Loucy (cell line): ENCODE results near the gene SIX4.

Source experiments
- EZH2phosphoT487 ChIP-seq: fragments of 200-600 bp; IDR thresholded peaks from 2 replicates; pipeline ENCODE4 v1.6.1; 2018; ENCODE audit warnings: antibody characterized with exemption, mild to moderate bottlenecking, moderate library complexity, borderline replicate concordance
- TF ChIP-seq, protein P1 (sequence below): fragments of 200-600 bp; sonication (generic); conservative IDR thresholded peaks from 2 replicates; pipeline ENCODE4 v1.5.1; 2014; ENCODE audit warnings: mild to moderate bottlenecking, antibody characterized with exemption, low read length

DNA sequence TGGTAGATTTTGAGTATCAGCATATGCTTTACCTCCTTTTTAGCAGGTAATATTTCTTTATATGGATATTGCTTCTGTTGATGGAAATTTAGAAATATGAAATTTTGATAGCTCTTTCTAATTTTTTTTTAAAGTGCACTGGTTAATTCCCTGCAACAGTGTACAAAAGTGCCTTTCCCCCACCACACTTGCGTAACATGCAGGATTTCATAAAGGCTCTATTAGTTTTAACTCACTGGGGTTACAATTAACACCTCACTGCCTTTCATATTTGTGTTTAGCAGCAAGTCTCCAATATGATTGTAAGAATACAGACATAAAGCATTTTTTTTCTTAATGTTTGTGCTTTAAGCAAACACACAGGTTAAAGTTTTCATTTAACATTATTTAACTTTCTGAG, 36.1 kb upstream of the SIX4 start:
- TF ChIP-seq, protein P1, sequence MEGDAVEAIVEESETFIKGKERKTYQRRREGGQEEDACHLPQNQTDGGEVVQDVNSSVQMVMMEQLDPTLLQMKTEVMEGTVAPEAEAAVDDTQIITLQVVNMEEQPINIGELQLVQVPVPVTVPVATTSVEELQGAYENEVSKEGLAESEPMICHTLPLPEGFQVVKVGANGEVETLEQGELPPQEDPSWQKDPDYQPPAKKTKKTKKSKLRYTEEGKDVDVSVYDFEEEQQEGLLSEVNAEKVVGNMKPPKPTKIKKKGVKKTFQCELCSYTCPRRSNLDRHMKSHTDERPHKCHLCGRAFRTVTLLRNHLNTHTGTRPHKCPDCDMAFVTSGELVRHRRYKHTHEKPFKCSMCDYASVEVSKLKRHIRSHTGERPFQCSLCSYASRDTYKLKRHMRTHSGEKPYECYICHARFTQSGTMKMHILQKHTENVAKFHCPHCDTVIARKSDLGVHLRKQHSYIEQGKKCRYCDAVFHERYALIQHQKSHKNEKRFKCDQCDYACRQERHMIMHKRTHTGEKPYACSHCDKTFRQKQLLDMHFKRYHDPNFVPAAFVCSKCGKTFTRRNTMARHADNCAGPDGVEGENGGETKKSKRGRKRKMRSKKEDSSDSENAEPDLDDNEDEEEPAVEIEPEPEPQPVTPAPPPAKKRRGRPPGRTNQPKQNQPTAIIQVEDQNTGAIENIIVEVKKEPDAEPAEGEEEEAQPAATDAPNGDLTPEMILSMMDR, result no peak
- no peak for TF ChIP-seq EZH2phosphoT487
